ENCODE results near the gene ZNF700.
"Not testable (repeated sequence)": the region's sequence is repeated elsewhere in the genome, so short reads cannot be mapped to it uniquely, and the experiment has no call there.

The ZNF700 gene

DNA sequence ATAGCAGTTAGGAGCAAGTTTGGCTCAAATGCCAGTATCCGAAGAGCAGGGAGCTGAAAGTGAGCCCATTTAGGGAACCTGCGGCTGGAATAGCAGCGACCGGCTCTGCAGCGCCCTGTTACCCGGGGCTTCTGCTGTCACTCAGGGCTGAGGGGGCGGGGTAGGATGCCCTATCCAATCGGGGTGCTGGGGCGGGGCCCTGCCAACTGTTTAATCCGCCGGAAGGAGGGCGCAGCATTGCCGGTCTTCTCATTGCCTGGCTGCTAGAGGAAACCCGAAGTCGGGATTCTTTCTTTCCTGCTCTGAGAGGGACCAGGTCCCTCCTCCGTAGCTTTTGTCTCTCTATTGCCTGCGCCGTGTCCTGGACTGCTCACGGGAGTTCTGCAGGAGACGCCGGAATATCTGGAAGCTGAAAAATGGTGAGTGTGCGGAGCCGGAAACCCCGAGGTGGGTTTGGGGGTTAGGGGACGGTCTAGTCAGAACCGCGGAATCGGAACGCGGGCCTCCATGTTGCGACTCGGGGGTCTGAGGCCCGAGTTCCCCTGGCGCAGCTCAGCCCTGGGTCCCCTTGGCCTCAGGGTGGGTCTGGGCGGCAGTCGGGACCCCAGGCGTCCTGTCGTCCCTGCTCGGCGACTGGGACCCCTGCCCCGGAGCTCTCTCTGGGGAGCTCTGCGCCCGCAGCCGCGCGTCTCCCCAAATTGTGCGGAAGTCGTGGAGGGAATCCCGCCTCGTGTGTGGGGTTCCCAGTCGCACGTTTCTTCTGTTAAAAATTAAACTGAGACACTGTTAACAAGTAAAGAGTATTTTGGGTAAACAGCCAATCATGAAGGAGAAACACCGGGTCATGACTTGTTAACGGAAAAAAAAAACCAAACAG, 62.7 kb downstream of the ZNF700 start:
- peak; percentile 89 to 97 (median 92) for DNase-seq (ENCODE audit: low read depth in 3 of 3)

GRCh38 chr19:11989112-11989456, 64.2 kb downstream of the ZNF700 start:
- no peak for DNase-seq (ENCODE audit: low read depth in 3 of 3)

GRCh38 chr19:11991921-11992320, 67.0 kb downstream of the ZNF700 start:
- not testable (repeated sequence) for DNase-seq (ENCODE audit: low read depth in 3 of 3)

GRCh38 chr19:11995174-11995573, 70.3 kb downstream of the ZNF700 start:
- no peak for DNase-seq (ENCODE audit: low read depth in 3 of 3)

Measured in stimulated activated CD4-positive, alpha-beta T cell treated with anti-CD3 and anti-CD28 coated beads, TNF-alpha, amount 100 ng/mL, for 48 hours (primary cell).